Stomach (tissue), 4 donors: ENCODE results near the gene PIP4K2A.

Experiments
- POLR2AphosphoS5 ChIP-seq, 3 donors: sonication (generic); formaldehyde crosslinking; IDR thresholded peaks; one replicate each; pipeline ENCODE4 v1.6.1; 2016; ENCODE audit warnings: antibody characterized with exemption in 3 of 3
- TF ChIP-seq, protein P1 (sequence below), 7 experiments: fragments of 450-650 bp in 4 of 7; fragments of 200-600 bp in 3 of 7; sonication (generic) in 3 of 7; IDR thresholded peaks; one replicate each; pipeline ENCODE4 v1.5.1; 2016 to 2019; ENCODE audit warnings: antibody characterized with exemption in 7 of 7, control low read depth in 2 of 7, mild to moderate bottlenecking in 1 of 7

DNA sequence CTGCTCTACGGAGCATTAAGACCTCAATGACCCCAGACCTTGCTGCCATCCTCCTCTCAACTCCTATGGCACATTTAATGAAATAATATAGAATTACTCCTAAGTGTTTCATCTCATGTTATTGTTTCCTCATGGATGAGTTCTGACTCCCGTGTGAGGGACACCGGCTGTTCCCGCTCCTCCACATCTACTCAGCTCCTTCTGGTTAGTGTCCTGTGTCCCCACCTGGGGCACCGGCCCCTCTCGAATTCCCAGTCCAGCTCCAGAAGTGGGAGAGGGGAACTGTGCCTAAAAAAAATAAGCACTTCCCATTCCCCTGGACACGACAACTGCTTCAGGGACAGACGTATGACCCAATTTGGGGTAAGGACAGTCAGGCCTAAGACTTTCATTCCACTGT lies 58.3 kb downstream of the PIP4K2A start:
- no peak for TF ChIP-seq POLR2AphosphoS5 (IDR thresholded peaks at IDR 0.05)
- TF ChIP-seq, protein P1, sequence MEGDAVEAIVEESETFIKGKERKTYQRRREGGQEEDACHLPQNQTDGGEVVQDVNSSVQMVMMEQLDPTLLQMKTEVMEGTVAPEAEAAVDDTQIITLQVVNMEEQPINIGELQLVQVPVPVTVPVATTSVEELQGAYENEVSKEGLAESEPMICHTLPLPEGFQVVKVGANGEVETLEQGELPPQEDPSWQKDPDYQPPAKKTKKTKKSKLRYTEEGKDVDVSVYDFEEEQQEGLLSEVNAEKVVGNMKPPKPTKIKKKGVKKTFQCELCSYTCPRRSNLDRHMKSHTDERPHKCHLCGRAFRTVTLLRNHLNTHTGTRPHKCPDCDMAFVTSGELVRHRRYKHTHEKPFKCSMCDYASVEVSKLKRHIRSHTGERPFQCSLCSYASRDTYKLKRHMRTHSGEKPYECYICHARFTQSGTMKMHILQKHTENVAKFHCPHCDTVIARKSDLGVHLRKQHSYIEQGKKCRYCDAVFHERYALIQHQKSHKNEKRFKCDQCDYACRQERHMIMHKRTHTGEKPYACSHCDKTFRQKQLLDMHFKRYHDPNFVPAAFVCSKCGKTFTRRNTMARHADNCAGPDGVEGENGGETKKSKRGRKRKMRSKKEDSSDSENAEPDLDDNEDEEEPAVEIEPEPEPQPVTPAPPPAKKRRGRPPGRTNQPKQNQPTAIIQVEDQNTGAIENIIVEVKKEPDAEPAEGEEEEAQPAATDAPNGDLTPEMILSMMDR (IDR thresholded peaks at IDR 0.05), result no peak
